ENCODE measurements around the gene APOL1. TPM values are rescaled to one million over a fixed set of nuclear protein-coding genes. Genes with fewer than 3 reads are reported as not detected.
"Not testable (repeated sequence)": the region's sequence is repeated elsewhere in the genome, so short reads cannot be mapped to it uniquely, and the experiment has no call there.

Gene APOL1
- total and polyA plus RNA-seq, 5 donors, result 13.6 to 29.8 (median 16.3) TPM

GRCh38 chr22:36257948-36258670 lies 5.2 kb downstream of the APOL1 start:
- DNase-seq (no peak), ATAC-seq (no peak)
- intact Hi-C loops (cut with DNase I), result no loop called here
- no peak overlapping the region for H3K4me3 ChIP-seq (ENCODE audit: low read length)
- no peaks in the 10 kb centered on the region for H3K9me3 ChIP-seq (ENCODE audit: control insufficient read depth, low read length)
- WGBS, result 92% methylated on average over 13 of the region's 13 CpGs
- peak overlapping the region; percentile 20 for H3K27ac ChIP-seq (ENCODE audit: low read length)
- H3K4me1 ChIP-seq (ENCODE audit: control insufficient read depth, insufficient read depth, low read length), result peaks cover 17% of the 10 kb centered on the region
- H3K27me3 ChIP-seq (ENCODE audit: control insufficient read depth, insufficient read depth), result no peaks in the 10 kb centered on the region

- intact Hi-C loops (cut with DNase I), result no loop called here
- Histone ChIP-seq H3K27me3 (ENCODE audit: control insufficient read depth, insufficient read depth) (no peaks in the 10 kb centered on the region), H3K4me3 (ENCODE audit: low read length) (no peak overlapping the region), H3K9me3 (ENCODE audit: control insufficient read depth, low read length) (no peaks in the 10 kb centered on the region), H3K27ac (ENCODE audit: low read length) (peak overlapping the region; percentile 57), H3K4me1 (ENCODE audit: control insufficient read depth, insufficient read depth, low read length) (peaks cover 12% of the 10 kb centered on the region)
- peak; percentile 60 to 63 for ATAC-seq
- DNase-seq, result peak; percentile 59 to 82 (median 82)
- 40% methylated on average over 16 of the region's 16 CpGs for WGBS
Observed at GRCh38 chr22:36258701-36259614, 6.0 kb downstream of the APOL1 start.

GRCh38 chr22:36259615-36260300 lies 6.8 kb downstream of the APOL1 start:
- intact Hi-C loops (cut with DNase I), result no loop called here
- Histone ChIP-seq H3K9me3 (ENCODE audit: control insufficient read depth, low read length) (no peaks in the 10 kb centered on the region), H3K4me3 (ENCODE audit: low read length) (no peak overlapping the region), H3K27ac (ENCODE audit: low read length) (peak overlapping the region; percentile 57), H3K4me1 (ENCODE audit: control insufficient read depth, insufficient read depth, low read length) (peaks cover 10% of the 10 kb centered on the region), H3K27me3 (ENCODE audit: control insufficient read depth, insufficient read depth) (no peaks in the 10 kb centered on the region)
- WGBS, result 66% methylated on average over 14 of the region's 14 CpGs
- DNase-seq, result no peak
- ATAC-seq, result no peak

- H3K4me3 ChIP-seq (ENCODE audit: low read length); intact Hi-C loops (cut with DNase I); H3K9me3 ChIP-seq (ENCODE audit: control insufficient read depth, low read length); H3K27me3 ChIP-seq (ENCODE audit: control insufficient read depth, insufficient read depth); ATAC-seq; DNase-seq; H3K27ac ChIP-seq (ENCODE audit: low read length); H3K4me1 ChIP-seq (ENCODE audit: control insufficient read depth, insufficient read depth, low read length): not testable (repeated sequence)
- 79% methylated on average over 6 of the region's 6 CpGs for WGBS
Observed at GRCh38 chr22:36261675-36262074, 8.7 kb downstream of the APOL1 start.

- H3K9me3 ChIP-seq (ENCODE audit: control insufficient read depth, low read length); H3K4me1 ChIP-seq (ENCODE audit: control insufficient read depth, insufficient read depth, low read length); H3K27me3 ChIP-seq (ENCODE audit: control insufficient read depth, insufficient read depth); ATAC-seq; intact Hi-C loops (cut with DNase I); H3K4me3 ChIP-seq (ENCODE audit: low read length); H3K27ac ChIP-seq (ENCODE audit: low read length); DNase-seq: not testable (repeated sequence)
- 92% methylated on average over 3 of the region's 3 CpGs for WGBS
Observed at GRCh38 chr22:36262307-36262706, 9.4 kb downstream of the APOL1 start.

GRCh38 chr22:36263216-36263673 lies 10.3 kb downstream of the APOL1 start:
- H3K4me3 ChIP-seq (ENCODE audit: low read length); ATAC-seq; H3K9me3 ChIP-seq (ENCODE audit: control insufficient read depth, low read length); H3K27me3 ChIP-seq (ENCODE audit: control insufficient read depth, insufficient read depth); H3K27ac ChIP-seq (ENCODE audit: low read length); intact Hi-C loops (cut with DNase I); DNase-seq; H3K4me1 ChIP-seq (ENCODE audit: control insufficient read depth, insufficient read depth, low read length): not testable (repeated sequence)
- WGBS, result 58% methylated on average over 5 of the region's 5 CpGs

GRCh38 chr22:36263886-36264664 lies 11.1 kb downstream of the APOL1 start:
- H3K27ac ChIP-seq (ENCODE audit: low read length); H3K9me3 ChIP-seq (ENCODE audit: control insufficient read depth, low read length); H3K4me3 ChIP-seq (ENCODE audit: low read length); intact Hi-C loops (cut with DNase I); DNase-seq; H3K27me3 ChIP-seq (ENCODE audit: control insufficient read depth, insufficient read depth); ATAC-seq; H3K4me1 ChIP-seq (ENCODE audit: control insufficient read depth, insufficient read depth, low read length): not testable (repeated sequence)
- 82% methylated on average over 7 of the region's 7 CpGs for WGBS

- 96% methylated on average over 4 of the region's 4 CpGs for WGBS
- DNase-seq, result no peak
- Histone ChIP-seq H3K4me3 (ENCODE audit: low read length) (no peak overlapping the region), H3K4me1 (ENCODE audit: control insufficient read depth, insufficient read depth, low read length) (no peaks in the 10 kb centered on the region), H3K27me3 (ENCODE audit: control insufficient read depth, insufficient read depth) (no peaks in the 10 kb centered on the region), H3K27ac (ENCODE audit: low read length) (no peak overlapping the region), H3K9me3 (ENCODE audit: control insufficient read depth, low read length) (no peaks in the 10 kb centered on the region)
- intact Hi-C loops (cut with DNase I), result no loop called here
- ATAC-seq, result peak in 1 of 2 donors; percentile 8
Observed at GRCh38 chr22:36267058-36267457, 14.1 kb downstream of the APOL1 start.

- DNase-seq, result no peak
- 92% methylated on average over 11 of the region's 11 CpGs for WGBS
- Histone ChIP-seq H3K27ac (ENCODE audit: low read length) (no peak overlapping the region), H3K27me3 (ENCODE audit: control insufficient read depth, insufficient read depth) (no peaks in the 10 kb centered on the region), H3K9me3 (ENCODE audit: control insufficient read depth, low read length) (no peaks in the 10 kb centered on the region), H3K4me3 (ENCODE audit: low read length) (no peak overlapping the region), H3K4me1 (ENCODE audit: control insufficient read depth, insufficient read depth, low read length) (no peaks in the 10 kb centered on the region)
- peak in 1 of 2 donors; percentile 34 for ATAC-seq
- intact Hi-C loops (cut with DNase I), result no loop called here
Observed at GRCh38 chr22:36267896-36268485, 15.1 kb downstream of the APOL1 start.

GRCh38 chr22:36271231-36271630 lies 18.3 kb downstream of the APOL1 start:
- not testable (repeated sequence) for H3K27me3 ChIP-seq (ENCODE audit: control insufficient read depth, insufficient read depth); ATAC-seq; H3K9me3 ChIP-seq (ENCODE audit: control insufficient read depth, low read length); H3K4me3 ChIP-seq (ENCODE audit: low read length); H3K27ac ChIP-seq (ENCODE audit: low read length); H3K4me1 ChIP-seq (ENCODE audit: control insufficient read depth, insufficient read depth, low read length); DNase-seq
- 69% methylated on average over 7 of the region's 7 CpGs for WGBS
- intact Hi-C loops (cut with DNase I), result loop anchor here in 2 of 4 donors (10.0 kb wide), 2 partner anchors 76 to 126 kb away; no protein-coding TSS in a partner anchor

Measured in right cardiac atrium (tissue), 5 donors.